GM19463 (cell line): Measurements from ENCODE around the gene LARP4B.

Experiments
- ATAC-seq: cut with Tn5 transposase; IDR thresholded peaks from one replicate; pipeline ENCODE4 v1.9.1; 2021; ENCODE audit warnings: mild to moderate bottlenecking, moderate library complexity; ENCODE audit not compliant: unreplicated experiment

The LARP4B gene

GRCh38 chr10:811379-812175 is 119.9 kb downstream of the LARP4B start:
- no peak for ATAC-seq

- no peak for ATAC-seq
Observed at GRCh38 chr10:810351-810846, 121.1 kb downstream of the LARP4B start.

GRCh38 chr10:809671-810350 is 121.7 kb downstream of the LARP4B start:
- ATAC-seq: no peak

- ATAC-seq: no peak
Observed at GRCh38 chr10:807958-808353, 123.5 kb downstream of the LARP4B start.

GRCh38 chr10:807163-807957 is 124.1 kb downstream of the LARP4B start:
- ATAC-seq: no peak

GRCh38 chr10:806451-807162 is 124.9 kb downstream of the LARP4B start:
- ATAC-seq: no peak

- ATAC-seq: no peak
Observed at GRCh38 chr10:805620-806305, 125.7 kb downstream of the LARP4B start.

GRCh38 chr10:804787-805619 is 126.5 kb downstream of the LARP4B start:
- no peak for ATAC-seq

GRCh38 chr10:804191-804781 is 127.2 kb downstream of the LARP4B start:
- ATAC-seq: no peak

- no peak for ATAC-seq
Observed at GRCh38 chr10:803041-803741, 128.3 kb downstream of the LARP4B start.

GRCh38 chr10:802506-802905 is 129.0 kb downstream of the LARP4B start:
- ATAC-seq: no peak

GRCh38 chr10:797179-797578 is 134.3 kb downstream of the LARP4B start:
- no peak for ATAC-seq

GRCh38 chr10:796233-796632 is 135.3 kb downstream of the LARP4B start:
- no peak for ATAC-seq

- ATAC-seq: no peak
Observed at GRCh38 chr10:794382-794956, 137.0 kb downstream of the LARP4B start.

GRCh38 chr10:792792-793100 is 138.8 kb downstream of the LARP4B start:
- no peak for ATAC-seq

GRCh38 chr10:792083-792791 is 139.3 kb downstream of the LARP4B start:
- ATAC-seq: no peak

- no peak for ATAC-seq
Observed at GRCh38 chr10:791639-792038, 139.9 kb downstream of the LARP4B start.
